Measurements from ENCODE around the gene C2CD5.

- TF ChIP-seq CTCF (IDR thresholded peaks at IDR 0.05), result no peak
- no peak for TF ChIP-seq POLR2A (IDR thresholded peaks at IDR 0.05)
These were observed 7.3 kb downstream of the C2CD5 start for GRCh38 chr12:22536971-22537544.
